ENCODE results near the gene CFAP221. TPM values are rescaled to one million over a fixed set of nuclear protein-coding genes. Genes with fewer than 3 reads are reported as not detected.
"Not testable (repeated sequence)": the region's sequence is repeated elsewhere in the genome, so short reads cannot be mapped to it uniquely, and the experiment has no call there.

The CFAP221 gene
- total and polyA plus RNA-seq, 2 donors (not counting 3 experiments of a cell fraction or from before 2014, with no cell fraction given) = 0.06 TPM; not detected in 1

DNA sequence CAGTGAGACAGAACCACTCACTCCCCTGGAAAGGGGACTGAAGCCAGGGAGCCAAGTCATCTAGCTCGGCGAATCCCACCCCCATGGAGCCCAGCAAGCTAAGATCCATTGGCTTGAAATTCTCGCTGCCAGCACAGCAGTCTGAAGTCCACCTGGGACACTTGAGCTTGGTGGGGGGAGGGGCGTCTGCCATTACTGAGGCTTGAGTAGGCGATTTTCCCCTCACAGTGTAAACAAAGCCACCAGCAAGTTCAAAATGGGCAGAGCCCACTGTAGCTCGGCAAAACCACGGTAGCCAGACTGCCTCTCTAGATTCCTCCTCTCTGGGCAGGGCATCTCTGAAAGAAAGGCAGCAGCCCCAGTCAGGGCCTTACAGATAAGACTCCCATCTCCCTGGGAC lies 74.5 kb downstream of the CFAP221 start:
- FAIRE-seq = not testable (repeated sequence)

DNA sequence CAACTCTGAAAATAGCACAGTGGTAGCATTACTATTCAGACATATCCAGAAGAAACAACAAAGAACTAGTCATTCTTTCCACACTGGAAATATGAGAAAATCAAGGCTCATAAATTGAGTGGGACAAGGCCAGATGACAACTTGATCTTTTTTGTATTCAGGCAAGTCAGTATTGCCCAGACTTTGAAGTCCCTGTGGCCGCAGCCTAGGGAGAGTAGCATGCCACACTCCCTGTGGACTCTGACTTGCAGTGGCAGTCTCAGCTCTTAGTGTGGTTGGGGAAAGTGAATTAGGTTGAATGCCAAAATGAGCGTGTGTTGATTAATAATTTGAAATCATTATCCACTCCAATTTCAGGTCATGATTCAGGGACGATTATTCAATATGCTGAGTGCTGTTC lies 81.0 kb downstream of the CFAP221 start:
- Histone ChIP-seq H3K4me2 (ENCODE audit: insufficient read depth, low read length) (no peak overlapping the region), H3K9me3 (replicated peaks; ENCODE audit: control insufficient read depth, insufficient read depth, low read length) (no peaks in the 10 kb centered on the region), H3K4me1 (ENCODE audit: control insufficient read depth, extremely low read depth, insufficient read depth, low read length) (no peaks in the 10 kb centered on the region), H3K9me1 (replicated peaks; ENCODE audit: control insufficient read depth, extremely low read depth, insufficient read depth, low read length) (no peaks in the 10 kb centered on the region), H3K79me2 (ENCODE audit: control insufficient read depth, insufficient read depth, low read length) (no peaks in the 10 kb centered on the region), H3K36me3 (ENCODE audit: control insufficient read depth in 2 of 2, extremely low read depth in 1 of 2, insufficient read depth in 2 of 2, low read length in 2 of 2) (no peaks in the 10 kb centered on the region), H3K9ac (replicated peaks; ENCODE audit: extremely low read depth, insufficient read depth, low read length) (no peak overlapping the region), H3K27ac (ENCODE audit: insufficient read depth, low read depth, low read length) (no peak overlapping the region), H3K4me3 (replicated peaks in 1 of 3; ENCODE audit: insufficient read depth in 1 of 3, low read depth in 1 of 3, low read length in 3 of 3) (no peak overlapping the region), H4K20me1 (replicated peaks; ENCODE audit: control insufficient read depth, extremely low read depth, insufficient read depth, low read length) (no peaks in the 10 kb centered on the region), H3K27me3 (ENCODE audit: control insufficient read depth in 2 of 2, insufficient read depth in 2 of 2, low read length in 2 of 2) (peaks cover 6 to 7% of the 10 kb centered on the region in 2 experiments), H2AFZ (ENCODE audit: low read depth, low read length) (no peak overlapping the region)
- CTCF ChIA-PET = interaction anchor here (1.2 kb wide), 1 partner anchor 13 kb away, joined by 3 read pairs; no protein-coding TSS in a partner anchor
- dilution Hi-C loops (cut with MboI; ENCODE audit: extremely low pct_ligation_motif_present, low sequenced_read_pairs) = no loop called here
- FAIRE-seq (no peak), DNase-seq (ENCODE audit: low read depth, low spot score) (no peak)
- intact Hi-C loops (cut with micrococcal nuclease) = no loop called here
- POLR2A ChIA-PET = no interaction called here
- TF ChIP-seq JUN (IDR thresholded peaks at IDR 0.05; ENCODE audit: borderline replicate concordance, insufficient read depth, insufficient read length, low read depth) (no peak), POLR2AphosphoS5 (IDR thresholded peaks at IDR 0.05; ENCODE audit: insufficient read depth, low read depth, low read length) (no peak), POLR2A (IDR thresholded peaks at IDR 0.05; ENCODE audit: low read depth, low read length) (no peak), GATA2 (IDR thresholded peaks at IDR 0.05; ENCODE audit: insufficient read depth, insufficient read length, low read depth, low read length) (no peak), FOS (IDR thresholded peaks at IDR 0.05; ENCODE audit: borderline replicate concordance, insufficient read depth, low read length) (no peak), EZH2 (IDR thresholded peaks at IDR 0.05; ENCODE audit: borderline replicate concordance, low read depth, low read length, severe bottlenecking) (no peak), MYC (IDR thresholded peaks at IDR 0.05; ENCODE audit: low read depth, low read length) (no peak)
- TF ChIP-seq, protein P1, sequence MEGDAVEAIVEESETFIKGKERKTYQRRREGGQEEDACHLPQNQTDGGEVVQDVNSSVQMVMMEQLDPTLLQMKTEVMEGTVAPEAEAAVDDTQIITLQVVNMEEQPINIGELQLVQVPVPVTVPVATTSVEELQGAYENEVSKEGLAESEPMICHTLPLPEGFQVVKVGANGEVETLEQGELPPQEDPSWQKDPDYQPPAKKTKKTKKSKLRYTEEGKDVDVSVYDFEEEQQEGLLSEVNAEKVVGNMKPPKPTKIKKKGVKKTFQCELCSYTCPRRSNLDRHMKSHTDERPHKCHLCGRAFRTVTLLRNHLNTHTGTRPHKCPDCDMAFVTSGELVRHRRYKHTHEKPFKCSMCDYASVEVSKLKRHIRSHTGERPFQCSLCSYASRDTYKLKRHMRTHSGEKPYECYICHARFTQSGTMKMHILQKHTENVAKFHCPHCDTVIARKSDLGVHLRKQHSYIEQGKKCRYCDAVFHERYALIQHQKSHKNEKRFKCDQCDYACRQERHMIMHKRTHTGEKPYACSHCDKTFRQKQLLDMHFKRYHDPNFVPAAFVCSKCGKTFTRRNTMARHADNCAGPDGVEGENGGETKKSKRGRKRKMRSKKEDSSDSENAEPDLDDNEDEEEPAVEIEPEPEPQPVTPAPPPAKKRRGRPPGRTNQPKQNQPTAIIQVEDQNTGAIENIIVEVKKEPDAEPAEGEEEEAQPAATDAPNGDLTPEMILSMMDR (IDR thresholded peaks at IDR 0.05; ENCODE audit: extremely low read depth in 1 of 2, insufficient read depth in 1 of 2, low read depth in 1 of 2, low read length in 2 of 2) = no peak
- TF ChIP-seq, protein P2, sequence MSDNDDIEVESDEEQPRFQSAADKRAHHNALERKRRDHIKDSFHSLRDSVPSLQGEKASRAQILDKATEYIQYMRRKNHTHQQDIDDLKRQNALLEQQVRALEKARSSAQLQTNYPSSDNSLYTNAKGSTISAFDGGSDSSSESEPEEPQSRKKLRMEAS (IDR thresholded peaks at IDR 0.05; ENCODE audit: insufficient read depth, insufficient read length) = no peak
- no TSS peak for BruUV-seq (replicated peaks)

More for the DNA sequence above, 74.5 kb downstream of the CFAP221 start:
- H2AFZ ChIP-seq (ENCODE audit: low read depth, low read length); DNase-seq (ENCODE audit: low read depth, low spot score); POLR2A ChIA-PET; intact Hi-C loops (cut with micrococcal nuclease); BruUV-seq (replicated peaks); H3K27me3 ChIP-seq (ENCODE audit: control insufficient read depth in 2 of 2, insufficient read depth in 2 of 2, low read length in 2 of 2); H3K4me3 ChIP-seq (replicated peaks in 1 of 3; ENCODE audit: insufficient read depth in 1 of 3, low read depth in 1 of 3, low read length in 3 of 3); H4K20me1 ChIP-seq (replicated peaks; ENCODE audit: control insufficient read depth, extremely low read depth, insufficient read depth, low read length); H3K4me2 ChIP-seq (ENCODE audit: insufficient read depth, low read length); H3K9me1 ChIP-seq (replicated peaks; ENCODE audit: control insufficient read depth, extremely low read depth, insufficient read depth, low read length); H3K36me3 ChIP-seq (ENCODE audit: control insufficient read depth in 2 of 2, extremely low read depth in 1 of 2, insufficient read depth in 2 of 2, low read length in 2 of 2); H3K4me1 ChIP-seq (ENCODE audit: control insufficient read depth, extremely low read depth, insufficient read depth, low read length); H3K79me2 ChIP-seq (ENCODE audit: control insufficient read depth, insufficient read depth, low read length); dilution Hi-C loops (cut with MboI; ENCODE audit: extremely low pct_ligation_motif_present, low sequenced_read_pairs); H3K27ac ChIP-seq (ENCODE audit: insufficient read depth, low read depth, low read length); H3K9me3 ChIP-seq (replicated peaks; ENCODE audit: control insufficient read depth, insufficient read depth, low read length); H3K9ac ChIP-seq (replicated peaks; ENCODE audit: extremely low read depth, insufficient read depth, low read length): not testable (repeated sequence)
- CTCF ChIA-PET = interaction anchor here (1.1 kb wide), 1 partner anchor 23 kb away, joined by 3 read pairs; no protein-coding TSS in a partner anchor

Data from endothelial cell of umbilical vein (primary cell).